Keratinocyte (primary cell): ENCODE measurements around the gene DLG2.

Source experiments
- CTCF ChIP-seq, 3 experiments: IDR thresholded peaks in 1 of 3; conservative IDR thresholded peaks in 1 of 3; optimal IDR thresholded peaks in 1 of 3; 2 replicates in 2 of 3; 3 replicates in 1 of 3; pipeline versions ENCODE3 to v1.5.1; 2011; ENCODE audit warnings: low read length in 3 of 3, mild to moderate bottlenecking in 3 of 3, moderate library complexity in 2 of 3, control low read depth in 1 of 3, inconsistent platforms in 1 of 3; ENCODE audit not compliant: insufficient read depth in 2 of 3; ENCODE audit errors: extremely low read depth in 1 of 3
- EZH2 ChIP-seq: IDR thresholded peaks from one replicate; pipeline ENCODE4 v1.6.1; 2012; ENCODE audit warnings: inconsistent platforms, mild to moderate bottlenecking, low read length, moderate library complexity

DNA sequence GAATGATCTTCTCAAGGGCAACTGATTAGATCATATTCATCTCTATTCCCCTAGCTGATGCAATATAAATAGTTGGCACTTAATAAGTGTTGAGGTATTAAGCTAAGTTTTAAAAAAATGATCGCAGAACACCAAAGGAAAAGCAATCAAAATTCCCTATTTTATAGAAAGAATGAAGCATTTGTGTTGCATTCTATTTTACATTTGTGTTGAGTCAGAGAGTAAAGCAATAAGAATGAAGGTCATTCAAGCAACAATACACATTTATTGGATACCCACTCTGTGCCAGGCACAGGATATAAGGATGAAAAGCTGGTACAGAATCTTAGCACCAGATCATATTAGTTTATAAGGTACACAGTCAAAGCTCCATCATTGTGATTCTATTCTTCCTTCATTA, 1654.6 kb downstream of the DLG2 start:
- no peak for TF ChIP-seq CTCF (optimal IDR thresholded peaks at IDR 0.05 in 1 of 3, IDR thresholded peaks at IDR 0.05 in 1 of 3, conservative IDR thresholded peaks at IDR 0.05 in 1 of 3; ENCODE audit: extremely low read depth in 1 of 3, insufficient read depth in 2 of 3, low read length in 3 of 3)
- TF ChIP-seq EZH2, result no peak
